Measurements from ENCODE around the gene SH3RF2.

GRCh38 chr5:145906401-145906800, 30.0 kb upstream of the SH3RF2 start:
- no peak for TF ChIP-seq CTCF (IDR thresholded peaks at IDR 0.05)
- no peak for TF ChIP-seq EZH2 (IDR thresholded peaks at IDR 0.05)
- TF ChIP-seq EZH2phosphoT487 (IDR thresholded peaks at IDR 0.05), result no peak

All from neural progenitor cell (in vitro differentiated cells).